K562 (cell line): ENCODE data around the gene INTS4. TPM values are rescaled to one million over a fixed set of nuclear protein-coding genes. Genes with fewer than 3 reads are reported as not detected.

Experiments used
- ARID2 ChIP-seq: fragments of 450-650 bp; IDR thresholded peaks from 2 replicates; pipeline ENCODE4 v1.6.1; 2017; ENCODE audit warnings: antibody characterized with exemption, mild to moderate bottlenecking
- CHCHD3 ChIP-seq: fragments of 250-450 bp; sonication (Bioruptor Pico); IDR thresholded peaks from 2 replicates; pipeline ENCODE4 v2.1.2; 2022; ENCODE audit warnings: mild to moderate bottlenecking
- CSDE1 ChIP-seq, 2 experiments: fragments of 450-650 bp; IDR thresholded peaks; 2 replicates each; pipeline ENCODE4 v1.6.1; 2016; ENCODE audit warnings: mild to moderate bottlenecking in 1 of 2
- HDAC3 ChIP-seq: fragments of 450-650 bp; IDR thresholded peaks from 2 replicates; pipeline ENCODE4 v1.6.1; 2018; ENCODE audit warnings: borderline replicate concordance, mild to moderate bottlenecking, moderate library complexity; ENCODE audit not compliant: partially characterized antibody
- NCOR1 ChIP-seq: fragments of 450-650 bp; IDR thresholded peaks from 2 replicates; pipeline ENCODE4 v1.6.1; 2016; ENCODE audit warnings: mild to moderate bottlenecking, moderate library complexity
- NR4A1 ChIP-seq, 2 experiments: fragments of 250-450 bp in 1 of 2; fragments of 450-650 bp in 1 of 2; sonication (Bioruptor Pico) in 1 of 2; IDR thresholded peaks; 2 replicates each; pipeline versions ENCODE4 v1.4.0 to v1.6.1; 2016 to 2020; ENCODE audit warnings: mild to moderate bottlenecking in 2 of 2, missing compliant biosample characterization in 1 of 2, missing genetic modification characterization in 1 of 2, moderate library complexity in 1 of 2
- SMAD1 ChIP-seq: fragments of 150-350 bp; IDR thresholded peaks from 2 replicates; pipeline ENCODE4 v1.6.1; 2014; ENCODE audit warnings: low read length, low read depth; ENCODE audit not compliant: partially characterized antibody
- TAF9B ChIP-seq: fragments of 450-650 bp; IDR thresholded peaks from 2 replicates; pipeline ENCODE4 v1.6.1; 2018; ENCODE audit warnings: mild to moderate bottlenecking; ENCODE audit not compliant: partially characterized antibody
- TARDBP ChIP-seq: fragments of 450-650 bp; IDR thresholded peaks from 2 replicates; pipeline ENCODE4 v1.6.1; 2016
- TCF7L2 ChIP-seq: fragments of 150-350 bp; IDR thresholded peaks from 2 replicates; pipeline ENCODE4 v1.6.1; 2016; ENCODE audit warnings: low read depth, mild to moderate bottlenecking, low read length, moderate library complexity
- ZNF217 ChIP-seq: sonication (generic); formaldehyde crosslinking; IDR thresholded peaks from 2 replicates; pipeline ENCODE4 v1.8.0; 2022; ENCODE audit warnings: mild to moderate bottlenecking, missing genetic modification reagents
- ZNF24 ChIP-seq: fragments of 450-650 bp; IDR thresholded peaks from 2 replicates; pipeline ENCODE4 v1.6.1; 2016
- ZNF263 ChIP-seq: sonication (generic); formaldehyde crosslinking; IDR thresholded peaks from 2 replicates; pipeline ENCODE4 v1.8.0; 2022; ENCODE audit warnings: mild to moderate bottlenecking, missing genetic modification reagents, borderline replicate concordance
- ZNF589 ChIP-seq: fragments of 200-800 bp; sonication (Bioruptor generic); IDR thresholded peaks from 2 replicates; pipeline ENCODE4 v1.6.1; 2016; ENCODE audit warnings: low read depth, missing genetic modification characterization, missing compliant biosample characterization
- ZNF780A ChIP-seq: fragments of 250-450 bp; sonication (Bioruptor Pico); IDR thresholded peaks from 2 replicates; pipeline ENCODE4 v1.5.0; 2021; ENCODE audit warnings: mild to moderate bottlenecking
- polyA plus RNA-seq, 8 experiments: library from polyadenylated mRNA; depleted of rRNA in 4 of 8; stranded (reverse) in 5 of 8; unstranded in 3 of 8; fragments of >200 nt; fragmentation: Nextera tagmentation in 2 of 8; fragmentation: Illumina TruSeq in 1 of 8; extraction: Ambion mirVana in 2 of 8; extraction: Trizol in 1 of 8; gene quantifications; 2 replicates each; pipeline versions ENCODE4 v1.2.1 to v1.2.3, GENCODE V29; 2011 to 2014; ENCODE audit warnings: inconsistent platforms in 1 of 8, missing spikeins in 1 of 8
- total RNA-seq, 7 experiments: library from RNA; depleted of rRNA in 6 of 7; stranded (reverse); fragments of >200 nt in 6 of 7; fragmentation: Illumina TruSeq in 2 of 7; extraction: Trizol in 2 of 7; gene quantifications; 2 replicates each; pipeline versions ENCODE4 v1.2.1 to v1.2.3, GENCODE V29; 2011 to 2021; ENCODE audit warnings: low replicate concordance in 1 of 7
- TF ChIP-seq, protein P1 (sequence below), 2 experiments: IDR thresholded peaks; 2 replicates each; pipeline ENCODE4 v1.6.1; 2011; ENCODE audit warnings: borderline replicate concordance in 1 of 2, control low read depth in 1 of 2, low read depth in 1 of 2, low read length in 1 of 2, mild to moderate bottlenecking in 1 of 2, mixed read lengths in 1 of 2, moderate library complexity in 1 of 2; ENCODE audit not compliant: insufficient read depth in 1 of 2, insufficient read length in 1 of 2, poor library complexity in 1 of 2, severe bottlenecking in 1 of 2; ENCODE audit errors: extremely low read depth in 1 of 2
- TF ChIP-seq, protein P2 (sequence below): sonication (generic); formaldehyde crosslinking; IDR thresholded peaks from 2 replicates; pipeline ENCODE4 v1.8.0; 2023; ENCODE audit warnings: mild to moderate bottlenecking, missing genetic modification reagents
- TF ChIP-seq, protein P3 (sequence below): sonication (generic); formaldehyde crosslinking; IDR thresholded peaks from 2 replicates; pipeline ENCODE4 v1.8.0; 2022; ENCODE audit warnings: mild to moderate bottlenecking, low read depth, missing genetic modification reagents
- TF ChIP-seq, protein P4 (sequence below): fragments of 250-450 bp; sonication (Bioruptor Pico); IDR thresholded peaks from 2 replicates; pipeline ENCODE4 v1.8.0; 2021; ENCODE audit warnings: moderate library complexity, mild to moderate bottlenecking, inconsistent platforms

Gene INTS4
- total and polyA plus RNA-seq, 9 of the 15 experiments (the other 6 are each of a cell fraction or from before 2014, with no cell fraction given), result 28.4 to 53.4 (median 44.5) TPM

DNA sequence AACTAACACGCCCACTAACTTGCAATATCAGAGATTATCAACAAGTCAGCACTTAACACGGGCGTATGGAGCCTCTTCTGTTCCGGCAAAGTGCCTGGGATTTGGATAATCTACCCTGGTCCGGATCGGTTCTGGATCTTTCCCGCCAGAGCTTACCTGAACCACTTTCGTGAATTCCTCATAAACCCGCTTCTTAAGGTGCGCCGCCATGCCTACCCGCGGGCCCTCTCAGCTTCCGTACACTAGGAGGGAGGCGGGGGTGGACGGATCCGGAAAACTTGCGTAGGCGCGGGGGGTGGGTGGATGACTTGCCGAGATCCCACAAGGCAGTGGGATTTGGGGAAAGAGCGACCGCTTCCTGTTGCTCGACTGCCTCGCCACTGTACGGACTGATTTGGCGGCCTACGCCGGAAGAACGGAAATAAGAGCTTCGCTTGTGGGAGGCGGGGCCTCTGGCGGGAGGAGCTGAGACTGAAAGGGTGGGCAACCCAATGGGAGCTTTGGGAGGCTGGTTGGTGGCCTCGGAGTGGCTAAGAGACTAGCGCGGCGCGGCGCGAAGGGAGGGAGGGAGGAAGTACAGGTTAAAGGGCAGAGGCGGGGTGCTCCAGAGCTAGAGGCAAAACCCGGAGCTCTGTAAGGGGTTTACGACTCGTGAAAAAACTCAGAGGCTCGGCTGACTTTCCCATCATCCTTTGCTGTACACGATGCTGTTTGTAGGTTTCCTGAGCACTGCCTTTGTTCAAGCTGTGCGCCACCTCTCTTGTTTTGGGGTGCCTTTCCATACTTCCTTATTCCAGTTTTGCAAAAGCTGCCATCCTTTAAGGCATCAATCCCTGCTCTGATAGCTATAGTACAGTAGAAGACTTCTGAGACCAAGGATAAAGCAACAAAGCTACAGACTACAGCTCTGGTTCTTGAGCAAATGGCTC, at the start of gene INTS4 (continued):
- TF ChIP-seq, protein P1, sequence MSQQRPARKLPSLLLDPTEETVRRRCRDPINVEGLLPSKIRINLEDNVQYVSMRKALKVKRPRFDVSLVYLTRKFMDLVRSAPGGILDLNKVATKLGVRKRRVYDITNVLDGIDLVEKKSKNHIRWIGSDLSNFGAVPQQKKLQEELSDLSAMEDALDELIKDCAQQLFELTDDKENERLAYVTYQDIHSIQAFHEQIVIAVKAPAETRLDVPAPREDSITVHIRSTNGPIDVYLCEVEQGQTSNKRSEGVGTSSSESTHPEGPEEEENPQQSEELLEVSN (IDR thresholded peaks at IDR 0.05; ENCODE audit: borderline replicate concordance in 1 of 2, extremely low read depth in 1 of 2, insufficient read depth in 1 of 2, insufficient read length in 1 of 2, low read depth in 1 of 2, low read length in 1 of 2, poor library complexity in 1 of 2, severe bottlenecking in 1 of 2), result peak; percentile 69 to 75
- TF ChIP-seq HDAC3, result peak; percentile 11
- peak; percentile 79 for TF ChIP-seq TAF9B
- no peak for TF ChIP-seq ARID2
- TF ChIP-seq ZNF780A (CRISPR knock-in tag), result no peak
- TF ChIP-seq, protein P2, sequence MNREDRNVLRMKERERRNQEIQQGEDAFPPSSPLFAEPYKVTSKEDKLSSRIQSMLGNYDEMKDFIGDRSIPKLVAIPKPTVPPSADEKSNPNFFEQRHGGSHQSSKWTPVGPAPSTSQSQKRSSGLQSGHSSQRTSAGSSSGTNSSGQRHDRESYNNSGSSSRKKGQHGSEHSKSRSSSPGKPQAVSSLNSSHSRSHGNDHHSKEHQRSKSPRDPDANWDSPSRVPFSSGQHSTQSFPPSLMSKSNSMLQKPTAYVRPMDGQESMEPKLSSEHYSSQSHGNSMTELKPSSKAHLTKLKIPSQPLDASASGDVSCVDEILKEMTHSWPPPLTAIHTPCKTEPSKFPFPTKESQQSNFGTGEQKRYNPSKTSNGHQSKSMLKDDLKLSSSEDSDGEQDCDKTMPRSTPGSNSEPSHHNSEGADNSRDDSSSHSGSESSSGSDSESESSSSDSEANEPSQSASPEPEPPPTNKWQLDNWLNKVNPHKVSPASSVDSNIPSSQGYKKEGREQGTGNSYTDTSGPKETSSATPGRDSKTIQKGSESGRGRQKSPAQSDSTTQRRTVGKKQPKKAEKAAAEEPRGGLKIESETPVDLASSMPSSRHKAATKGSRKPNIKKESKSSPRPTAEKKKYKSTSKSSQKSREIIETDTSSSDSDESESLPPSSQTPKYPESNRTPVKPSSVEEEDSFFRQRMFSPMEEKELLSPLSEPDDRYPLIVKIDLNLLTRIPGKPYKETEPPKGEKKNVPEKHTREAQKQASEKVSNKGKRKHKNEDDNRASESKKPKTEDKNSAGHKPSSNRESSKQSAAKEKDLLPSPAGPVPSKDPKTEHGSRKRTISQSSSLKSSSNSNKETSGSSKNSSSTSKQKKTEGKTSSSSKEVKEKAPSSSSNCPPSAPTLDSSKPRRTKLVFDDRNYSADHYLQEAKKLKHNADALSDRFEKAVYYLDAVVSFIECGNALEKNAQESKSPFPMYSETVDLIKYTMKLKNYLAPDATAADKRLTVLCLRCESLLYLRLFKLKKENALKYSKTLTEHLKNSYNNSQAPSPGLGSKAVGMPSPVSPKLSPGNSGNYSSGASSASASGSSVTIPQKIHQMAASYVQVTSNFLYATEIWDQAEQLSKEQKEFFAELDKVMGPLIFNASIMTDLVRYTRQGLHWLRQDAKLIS, result peak; percentile 85; the same call in 1 of the 2 replicates
- 0 out of 2 replicates have a peak, but pooled peaks have one; percentile 19 for TF ChIP-seq ZNF24
- no peak for TF ChIP-seq ZNF217 (CRISPR knock-in tag)
- TF ChIP-seq, protein P3, sequence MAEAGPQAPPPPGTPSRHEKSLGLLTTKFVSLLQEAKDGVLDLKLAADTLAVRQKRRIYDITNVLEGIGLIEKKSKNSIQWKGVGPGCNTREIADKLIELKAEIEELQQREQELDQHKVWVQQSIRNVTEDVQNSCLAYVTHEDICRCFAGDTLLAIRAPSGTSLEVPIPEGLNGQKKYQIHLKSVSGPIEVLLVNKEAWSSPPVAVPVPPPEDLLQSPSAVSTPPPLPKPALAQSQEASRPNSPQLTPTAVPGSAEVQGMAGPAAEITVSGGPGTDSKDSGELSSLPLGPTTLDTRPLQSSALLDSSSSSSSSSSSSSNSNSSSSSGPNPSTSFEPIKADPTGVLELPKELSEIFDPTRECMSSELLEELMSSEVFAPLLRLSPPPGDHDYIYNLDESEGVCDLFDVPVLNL (CRISPR knock-in tag), result no peak
- no peak for TF ChIP-seq ZNF263
- TF ChIP-seq NR4A1 (CRISPR knock-in tag; IDR thresholded peaks at IDR 0.05), result no peak
- no peak for TF ChIP-seq NR4A1 (tag; IDR thresholded peaks at IDR 0.05)
- no peak for TF ChIP-seq CHCHD3 (CRISPR knock-in tag)
- no peak for TF ChIP-seq CSDE1 (IDR thresholded peaks at IDR 0.05)
- no peak for TF ChIP-seq TARDBP
- peak; percentile 63 for TF ChIP-seq TCF7L2
- TF ChIP-seq, protein P4, sequence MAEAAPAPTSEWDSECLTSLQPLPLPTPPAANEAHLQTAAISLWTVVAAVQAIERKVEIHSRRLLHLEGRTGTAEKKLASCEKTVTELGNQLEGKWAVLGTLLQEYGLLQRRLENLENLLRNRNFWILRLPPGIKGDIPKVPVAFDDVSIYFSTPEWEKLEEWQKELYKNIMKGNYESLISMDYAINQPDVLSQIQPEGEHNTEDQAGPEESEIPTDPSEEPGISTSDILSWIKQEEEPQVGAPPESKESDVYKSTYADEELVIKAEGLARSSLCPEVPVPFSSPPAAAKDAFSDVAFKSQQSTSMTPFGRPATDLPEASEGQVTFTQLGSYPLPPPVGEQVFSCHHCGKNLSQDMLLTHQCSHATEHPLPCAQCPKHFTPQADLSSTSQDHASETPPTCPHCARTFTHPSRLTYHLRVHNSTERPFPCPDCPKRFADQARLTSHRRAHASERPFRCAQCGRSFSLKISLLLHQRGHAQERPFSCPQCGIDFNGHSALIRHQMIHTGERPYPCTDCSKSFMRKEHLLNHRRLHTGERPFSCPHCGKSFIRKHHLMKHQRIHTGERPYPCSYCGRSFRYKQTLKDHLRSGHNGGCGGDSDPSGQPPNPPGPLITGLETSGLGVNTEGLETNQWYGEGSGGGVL (CRISPR knock-in tag), result no peak
- TF ChIP-seq SMAD1, result no peak
- TF ChIP-seq ZNF589, result no peak
- TF ChIP-seq NCOR1, result no peak; the same call in 1 of the 2 replicates
